NOMO-1 (cell line): Measurements from ENCODE around the gene LIMS2.

ENCODE experiments used
- DNase-seq, 2 experiments: peaks; one replicate each; lab custom pipeline; 2025; ENCODE audit not compliant: unreplicated experiment in 2 of 2; lab: John Stamatoyannopoulos, UW

The LIMS2 gene

GRCh38 chr2:127624756-127625571, 50.4 kb downstream of the LIMS2 start:
- no peak for DNase-seq

DNA sequence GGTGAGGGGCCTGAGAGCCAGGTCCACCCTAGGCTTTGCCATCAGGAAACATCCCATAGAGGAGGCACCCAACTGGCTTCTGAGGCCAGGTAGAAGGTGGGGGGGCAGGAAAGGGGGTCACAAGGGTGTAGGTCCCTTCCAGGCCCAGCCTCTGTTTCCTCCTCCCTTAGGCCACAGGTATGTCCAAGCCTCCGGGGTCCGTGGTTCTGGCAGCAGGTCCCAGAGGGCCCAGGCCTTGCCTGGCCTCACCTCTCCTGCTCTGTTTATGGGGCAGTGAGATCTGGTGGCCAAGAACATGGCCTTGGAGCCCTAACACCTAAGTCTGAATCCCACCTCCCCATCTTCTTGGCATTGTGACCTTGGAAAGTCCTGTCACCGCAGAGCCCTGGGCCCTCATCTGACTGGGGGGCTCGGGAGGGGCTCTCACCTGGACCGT, 51.0 kb downstream of the LIMS2 start:
- DNase-seq: no peak

GRCh38 chr2:127623388-127624319, 51.7 kb downstream of the LIMS2 start:
- DNase-seq: no peak

- DNase-seq: no peak
These were observed 52.6 kb downstream of the LIMS2 start for GRCh38 chr2:127622561-127623387.

GRCh38 chr2:127621981-127622431, 53.3 kb downstream of the LIMS2 start:
- no peak for DNase-seq

DNA sequence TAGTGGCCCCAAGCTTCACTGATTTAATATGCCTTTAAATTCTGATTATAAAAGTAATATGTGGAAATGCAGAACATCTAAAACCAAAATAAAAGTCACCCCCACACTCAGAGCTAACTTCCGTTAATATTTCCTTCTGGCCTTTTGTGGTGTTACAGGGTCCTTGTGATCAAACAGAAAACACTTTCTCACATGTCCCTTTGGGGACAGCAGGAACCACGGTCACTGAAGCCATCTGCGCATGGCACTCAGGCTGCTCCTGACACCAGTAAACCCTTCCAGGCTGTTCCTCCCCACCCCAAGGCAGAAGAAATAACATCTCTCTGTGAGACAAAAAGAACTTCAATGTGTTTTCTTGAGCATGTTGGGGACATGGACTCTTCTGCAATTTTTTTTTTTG, 54.5 kb downstream of the LIMS2 start:
- no peak for DNase-seq

GRCh38 chr2:127619877-127620705, 55.2 kb downstream of the LIMS2 start:
- no peak for DNase-seq

DNA sequence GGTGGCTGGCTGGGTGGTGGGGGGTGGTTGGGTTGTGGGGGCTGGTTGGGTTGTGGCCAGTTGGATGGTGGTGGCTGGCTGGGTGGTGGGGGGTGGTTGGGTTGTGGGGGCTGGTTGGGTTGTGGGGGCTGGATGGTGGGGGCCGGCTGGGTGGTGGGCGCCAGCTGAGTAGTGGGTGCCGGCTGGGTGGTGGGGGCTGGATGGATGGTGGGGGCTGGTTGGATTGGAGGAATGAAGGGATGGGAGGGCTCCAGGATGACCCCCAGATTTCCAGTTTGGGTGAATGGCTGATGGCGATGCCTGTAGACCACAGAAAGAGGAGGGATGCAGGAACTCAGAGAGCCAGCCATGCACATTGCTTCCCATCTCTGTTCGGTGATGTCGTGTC, 56.1 kb downstream of the LIMS2 start:
- DNase-seq: no peak

DNA sequence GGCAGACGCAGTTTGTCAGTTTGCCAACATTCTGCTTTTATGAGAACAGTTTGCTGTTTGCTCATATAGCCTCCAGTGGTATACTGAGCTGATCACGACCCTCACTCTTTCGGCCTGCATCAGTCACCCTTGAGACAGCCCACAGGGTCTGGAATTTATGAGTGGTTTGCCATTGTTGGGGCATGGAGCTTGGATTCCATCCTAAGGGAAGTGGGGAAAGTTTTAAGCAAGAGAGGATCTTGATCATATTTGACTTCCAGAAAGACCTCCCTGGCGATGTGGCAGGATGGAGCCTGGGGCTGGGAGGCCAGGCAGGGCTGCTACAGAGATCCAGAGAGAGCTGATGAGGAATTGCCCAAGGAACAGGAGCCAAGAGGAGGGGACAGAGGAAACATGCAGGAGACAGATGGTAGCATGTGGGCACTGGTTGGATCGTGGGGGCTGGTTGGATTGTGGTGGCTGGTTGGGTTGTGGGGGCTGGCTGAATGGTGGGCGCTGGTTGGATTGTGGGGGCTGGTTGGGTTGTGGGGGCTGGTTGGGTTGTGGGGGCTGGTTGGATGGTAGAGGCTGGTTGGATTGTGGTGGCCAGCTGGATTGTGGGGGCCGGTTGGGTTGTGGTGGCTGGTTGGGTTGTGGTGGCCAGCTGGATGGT, 56.7 kb downstream of the LIMS2 start:
- DNase-seq: no peak

GRCh38 chr2:127615511-127616166, 59.7 kb downstream of the LIMS2 start:
- DNase-seq: no peak

- no peak for DNase-seq
These were observed 60.6 kb downstream of the LIMS2 start for GRCh38 chr2:127614731-127615130.

DNA sequence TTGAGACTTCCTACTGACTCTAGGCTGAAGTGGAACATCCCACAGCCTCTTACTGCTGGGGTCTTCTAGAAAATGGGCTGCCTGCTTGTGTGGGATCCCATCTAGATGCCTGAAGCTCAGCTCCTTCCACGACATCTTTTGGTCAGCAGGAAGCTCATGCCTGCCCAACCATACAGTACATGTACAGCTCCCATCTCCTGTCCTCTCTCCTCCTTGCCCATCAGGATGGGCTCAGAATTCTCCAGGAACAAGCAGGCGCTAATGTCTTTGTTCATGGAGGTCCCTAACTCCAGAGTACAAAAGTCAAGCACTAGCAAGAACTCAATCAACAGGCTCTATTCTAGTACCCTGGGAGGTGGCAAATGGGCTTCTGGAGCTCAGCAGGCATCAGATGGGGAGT, 61.1 kb downstream of the LIMS2 start:
- no peak for DNase-seq

- DNase-seq: no peak
These were observed 63.1 kb downstream of the LIMS2 start for GRCh38 chr2:127612111-127612822.

GRCh38 chr2:127611076-127611925, 64.0 kb downstream of the LIMS2 start:
- no peak for DNase-seq

GRCh38 chr2:127610561-127610960, 64.8 kb downstream of the LIMS2 start:
- no peak for DNase-seq

DNA sequence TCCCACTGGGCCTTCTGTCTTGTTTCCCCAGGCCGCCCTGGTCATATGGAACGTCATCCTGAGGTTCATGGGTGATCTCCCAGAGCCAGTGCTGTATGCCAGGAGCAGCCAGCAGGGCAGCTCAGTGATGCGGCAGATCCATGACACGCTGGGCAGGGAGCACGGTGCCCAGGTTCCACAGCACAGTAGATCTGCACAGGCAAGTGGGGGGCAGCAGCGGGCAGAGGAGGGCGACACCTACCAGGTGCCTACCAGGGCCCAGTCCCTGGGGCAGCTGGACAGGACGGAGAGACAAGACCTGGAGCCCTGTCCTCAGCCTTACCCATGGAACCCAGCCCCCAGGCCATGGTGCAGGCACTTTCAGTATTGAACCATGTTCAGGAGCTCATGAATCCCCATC, 65.5 kb downstream of the LIMS2 start:
- no peak for DNase-seq

- DNase-seq: no peak
These were observed 66.1 kb downstream of the LIMS2 start for GRCh38 chr2:127609031-127609751.
